Smooth muscle cell of trachea (primary cell): ENCODE measurements around the gene RHOF. TPM values are rescaled to one million over a fixed set of nuclear protein-coding genes. Genes with fewer than 3 reads are reported as not detected.

Experiments used
- total RNA-seq: library from RNA; depleted of rRNA; stranded (reverse); fragments of >200 nt; gene quantifications from 2 replicates; pipeline ENCODE4 v1.2.1, GENCODE V29; 2014

RHOF gene
- 8.8 and 9.3 TPM in 2 replicates for total RNA-seq

GRCh38 chr12:121793440-121793837 lies at the start of gene RHOF:
Gene RHOF, minus strand, starts transcription at chr12:121793688. Its CDS starts 55 bp downstream, at chr12:121793633.

GRCh38 chr12:121803861-121804416 lies 10.5 kb upstream of the RHOF start, which contains the start of gene SETD1B:
Gene SETD1B, plus strand, starts transcription at chr12:121804009. Its CDS starts 729 bp downstream, at chr12:121804738.

Other genes with a start within 250 kb of the RHOF start
- 41.7 and 47.5 TPM in 2 replicates for gene KDM2B, start 212.7 kb downstream of the RHOF start, total RNA-seq
- 8.3 and 14.4 TPM in 2 replicates for gene ORAI1, start 167.2 kb downstream of the RHOF start, total RNA-seq
- gene MORN3, start 124.0 kb downstream of the RHOF start, total RNA-seq = 0.33 and 0.73 TPM in 2 replicates
- 11.5 and 17.5 TPM in 2 replicates for gene TMEM120B, start 80.9 kb downstream of the RHOF start, total RNA-seq
- gene SETD1B, start 10.3 kb upstream of the RHOF start, total RNA-seq = 5.1 and 7.4 TPM in 2 replicates
- 0.66 and 1.3 TPM in 2 replicates for gene HPD, start 65.2 kb upstream of the RHOF start, total RNA-seq
- gene PSMD9, start 95.1 kb upstream of the RHOF start, total RNA-seq = 94.4 and 139 TPM in 2 replicates
- 1.6 and 4.8 TPM in 2 replicates for gene CFAP251, start 124.9 kb upstream of the RHOF start, total RNA-seq
- 4.5 and 5.3 TPM in 2 replicates for gene BCL7A, start 228.2 kb upstream of the RHOF start, total RNA-seq